NCI-H187 treated with DMSO at 0.1 percent for 48 hours (cell line): ENCODE measurements around the gene AP4E1.
"Not testable (repeated sequence)": the region's sequence is repeated elsewhere in the genome, so short reads cannot be mapped to it uniquely, and the experiment has no call there.

Experiments
- DNase-seq: peaks from one replicate; lab custom pipeline; 2025; lab: John Stamatoyannopoulos, UW

AP4E1 gene

GRCh38 chr15:51024735-51025453 lies 116.4 kb downstream of the AP4E1 start:
- DNase-seq, result no peak

DNA sequence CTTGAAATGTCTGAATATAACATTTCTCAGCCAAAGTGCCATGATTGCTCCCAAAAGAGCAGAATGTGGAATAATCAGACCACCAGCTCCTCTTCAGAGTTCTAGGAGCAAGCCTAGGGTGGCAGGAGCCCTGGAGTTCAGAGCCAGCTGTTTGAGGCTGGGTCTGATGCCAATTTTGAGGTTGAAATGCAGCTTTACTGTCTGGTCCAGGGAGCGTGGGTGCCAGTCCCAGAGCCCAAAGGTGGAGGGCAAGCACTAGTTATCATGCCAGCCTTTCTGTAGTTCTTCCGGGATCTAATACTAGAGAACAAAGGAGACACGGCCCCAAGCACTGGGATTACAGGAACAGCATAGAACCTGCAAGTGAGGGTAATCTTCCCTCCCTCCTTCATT lies 117.0 kb downstream of the AP4E1 start:
- DNase-seq, result no peak

- no peak for DNase-seq
Observed at GRCh38 chr15:51030649-51031316, 122.3 kb downstream of the AP4E1 start.

DNA sequence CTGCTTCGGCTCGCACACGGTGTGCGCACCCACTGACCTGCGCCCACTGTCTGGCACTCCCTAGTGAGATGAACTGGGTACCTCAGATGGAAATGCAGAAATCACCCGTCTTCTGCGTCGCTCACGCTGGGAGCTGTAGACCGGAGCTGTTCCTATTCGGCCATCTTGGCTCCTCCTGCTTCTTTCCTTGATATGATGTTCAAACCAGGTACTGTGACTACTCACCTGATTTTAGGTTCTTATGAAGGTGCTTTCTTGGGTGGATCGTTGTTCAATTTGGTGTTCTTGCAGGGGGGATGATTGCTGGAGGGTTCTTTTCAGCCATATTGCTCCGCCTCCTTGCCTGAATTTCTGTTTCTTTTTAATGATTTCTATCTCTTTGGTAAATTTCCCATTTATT lies 129.0 kb downstream of the AP4E1 start:
- not testable (repeated sequence) for DNase-seq

DNA sequence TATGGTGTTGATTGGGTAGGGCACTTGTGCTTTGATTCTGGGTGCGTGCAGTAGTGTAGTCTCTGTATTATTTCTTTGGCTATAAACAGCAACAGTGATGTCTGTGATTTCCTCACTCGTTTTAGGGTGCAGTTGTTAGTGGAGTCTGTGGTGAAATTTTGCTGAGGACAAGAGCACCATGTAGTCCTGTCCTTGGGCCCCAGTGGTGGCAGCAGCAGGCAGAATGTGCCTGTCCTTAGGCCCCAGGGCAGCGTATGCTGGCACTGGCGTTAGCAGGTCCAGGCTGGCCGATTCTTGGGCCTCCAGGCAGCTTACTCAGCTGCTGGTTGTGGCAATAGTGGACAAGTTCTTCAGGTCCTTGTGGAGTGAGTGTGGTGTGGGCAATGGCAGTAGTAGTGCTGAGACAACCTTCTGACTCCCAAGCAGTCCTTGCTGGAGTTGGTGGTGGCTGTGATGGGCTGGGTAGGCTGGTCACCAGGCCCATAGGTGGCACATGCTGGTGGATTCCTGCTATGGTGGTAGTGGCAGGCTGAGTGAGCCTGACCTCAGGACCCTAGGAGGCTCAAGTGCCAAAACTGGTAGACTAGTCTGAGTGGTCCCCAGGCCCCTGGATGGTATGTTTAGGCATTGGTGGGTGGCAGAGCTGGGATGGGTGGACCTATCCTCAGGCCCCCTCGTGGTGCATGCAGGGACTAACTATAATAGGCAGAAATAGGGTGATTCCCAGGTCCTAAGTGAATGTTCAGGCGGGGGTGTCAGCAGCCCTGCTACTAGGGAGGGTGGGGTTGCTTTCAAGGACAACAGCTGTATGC lies 129.9 kb downstream of the AP4E1 start:
- DNase-seq, result no peak

GRCh38 chr15:51038974-51039319 lies 130.5 kb downstream of the AP4E1 start:
- DNase-seq, result no peak

- no peak for DNase-seq
Observed at GRCh38 chr15:51044037-51044727, 135.7 kb downstream of the AP4E1 start.

DNA sequence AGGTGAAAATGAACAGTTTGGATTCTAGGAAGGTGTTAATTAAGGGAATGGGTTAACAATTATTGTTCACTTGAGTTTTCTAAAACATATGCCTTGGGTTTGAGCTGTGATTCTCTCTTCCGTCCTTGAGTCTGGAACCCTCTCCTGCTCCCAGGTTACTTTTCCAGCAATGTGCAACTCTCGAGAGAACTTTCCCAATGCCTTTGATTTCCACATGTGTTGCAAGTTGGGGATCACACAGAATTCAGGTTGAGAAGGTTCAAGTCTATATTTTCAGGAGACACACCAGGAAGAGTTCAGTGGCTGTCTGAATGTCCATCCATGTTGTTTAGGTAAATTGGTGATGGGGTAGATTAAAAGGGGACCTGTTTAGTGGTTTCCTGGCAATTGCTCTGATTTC lies 137.5 kb downstream of the AP4E1 start:
- no peak for DNase-seq

DNA sequence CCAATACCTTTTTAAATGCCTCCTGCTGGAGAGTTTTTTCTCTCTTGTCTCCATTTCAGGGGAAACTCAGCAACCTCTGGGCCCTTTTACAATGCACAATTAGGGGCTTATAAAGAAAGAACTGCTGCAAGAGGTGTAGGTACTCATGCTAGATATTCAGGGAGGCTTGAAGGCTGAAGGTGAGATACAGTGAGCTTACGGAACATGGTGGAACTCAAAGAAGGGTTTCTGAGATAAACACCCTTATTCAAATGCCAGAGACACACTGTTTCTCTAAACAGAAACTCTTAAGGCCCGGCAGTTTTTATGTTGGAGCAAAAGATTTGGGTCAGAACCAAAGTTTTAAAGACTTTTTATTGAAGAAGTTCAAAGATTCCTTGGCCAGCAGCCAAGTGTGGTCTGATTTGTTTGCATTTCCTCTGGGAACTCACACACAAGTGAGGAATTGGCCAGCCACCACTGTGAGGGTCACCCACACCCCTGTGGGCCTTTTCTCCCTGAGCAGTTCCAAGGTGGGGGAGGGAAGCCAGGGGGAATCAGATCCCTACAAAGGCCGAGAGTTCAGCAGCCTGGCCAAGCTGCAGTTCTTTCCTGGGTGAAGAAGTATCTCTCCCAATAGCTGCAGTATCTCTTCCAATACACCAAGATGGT lies 138.4 kb downstream of the AP4E1 start:
- no peak for DNase-seq

DNA sequence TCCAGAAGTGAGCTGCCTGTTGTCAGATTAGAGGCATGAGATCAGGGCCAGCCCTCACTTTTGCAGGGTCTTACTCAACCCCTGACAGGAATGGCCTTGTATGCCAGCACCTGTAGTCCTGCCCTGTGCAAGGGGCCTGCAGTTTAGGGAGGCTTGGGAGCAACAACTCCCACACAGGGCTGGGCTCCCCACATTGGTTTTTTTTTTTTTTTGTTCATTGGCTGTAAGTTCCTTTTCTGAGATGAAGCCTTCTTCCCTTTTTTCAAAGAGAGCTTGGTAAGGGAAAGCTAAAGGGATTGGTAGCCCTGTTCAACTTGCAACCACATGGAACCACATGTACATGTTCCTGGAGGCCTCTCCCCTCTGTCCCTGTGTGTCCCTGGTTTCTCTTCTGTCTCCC lies 139.8 kb downstream of the AP4E1 start:
- DNase-seq, result no peak

GRCh38 chr15:51049081-51049480 lies 140.6 kb downstream of the AP4E1 start:
- no peak for DNase-seq

DNA sequence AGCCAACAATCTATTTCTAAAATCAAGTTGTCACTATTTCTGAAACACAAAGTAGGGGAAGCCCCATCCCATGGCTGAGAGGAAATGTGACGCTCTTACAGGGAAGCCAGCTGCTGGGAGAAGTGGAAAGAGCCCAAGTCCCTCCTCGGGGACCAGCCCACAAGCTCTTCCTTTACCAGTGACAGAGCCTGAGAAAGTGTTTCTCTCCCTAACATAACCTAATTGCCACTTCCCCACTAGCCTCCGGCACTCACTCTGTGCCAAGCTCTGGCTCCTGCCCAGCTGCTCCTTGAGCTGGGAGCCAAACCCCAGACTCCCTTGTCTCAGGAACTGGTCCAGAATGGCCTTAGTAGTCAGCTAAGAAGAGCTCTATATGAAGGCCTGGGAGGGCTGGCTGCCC lies 143.3 kb downstream of the AP4E1 start:
- DNase-seq, result no peak

DNA sequence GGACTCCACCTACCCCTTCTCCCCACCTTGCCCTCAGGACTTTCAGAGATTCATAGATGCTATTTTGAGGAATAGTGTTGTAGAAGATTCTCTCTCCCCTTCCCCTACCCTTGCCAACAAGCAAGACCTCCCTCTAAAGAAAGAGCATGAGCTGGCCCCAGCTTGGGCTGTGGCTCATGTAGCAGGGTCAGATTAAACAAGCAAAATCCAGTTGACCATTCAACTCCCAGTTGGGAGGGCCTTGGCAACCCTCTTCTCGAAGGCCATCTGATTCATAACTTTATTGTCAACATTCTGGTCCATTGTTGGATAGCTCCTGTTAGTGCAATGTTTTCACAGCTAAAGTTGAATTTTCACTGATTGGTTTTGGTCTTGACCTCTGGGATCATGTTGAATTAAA lies 145.1 kb downstream of the AP4E1 start:
- DNase-seq, result no peak

DNA sequence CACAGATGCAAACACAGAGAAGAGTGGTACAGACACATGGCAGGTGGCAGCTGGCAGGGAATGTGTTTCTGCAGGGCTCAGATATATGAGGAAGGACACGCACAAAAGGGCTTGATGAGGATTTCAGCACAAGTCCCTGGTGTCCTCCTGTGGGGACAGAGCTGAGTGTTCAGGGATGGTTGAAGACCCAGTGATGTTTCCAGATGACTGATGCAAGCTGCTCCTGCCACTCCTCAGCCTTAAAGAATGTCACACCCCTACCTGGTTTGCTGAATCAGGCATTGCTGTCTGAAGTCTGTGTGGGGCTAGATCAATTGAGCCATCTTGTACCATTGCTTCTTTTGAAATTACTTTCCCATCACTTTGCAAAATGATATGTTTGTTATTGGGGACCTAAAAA lies 146.1 kb downstream of the AP4E1 start:
- DNase-seq, result no peak
